ENCODE data around the gene PCDHGC5. TPM values are rescaled to one million over a fixed set of nuclear protein-coding genes. Genes with fewer than 3 reads are reported as not detected.

Gene PCDHGC5
- total and polyA plus RNA-seq, 2 donors (not counting 3 experiments of a cell fraction or from before 2014, with no cell fraction given), result 0.21 to 1.2 TPM

- Histone ChIP-seq H3K9ac (replicated peaks; ENCODE audit: extremely low read depth, insufficient read depth, low read length) (no peak overlapping the region), H3K36me3 (ENCODE audit: control insufficient read depth in 2 of 2, extremely low read depth in 1 of 2, insufficient read depth in 2 of 2, low read length in 2 of 2) (peaks cover 8 to 19% of the 10 kb centered on the region in 2 experiments), H3K4me3 (replicated peaks in 1 of 3; ENCODE audit: insufficient read depth in 1 of 3, low read depth in 1 of 3, low read length in 3 of 3) (no peak overlapping the region), H3K4me2 (ENCODE audit: insufficient read depth, low read length) (no peak overlapping the region), H3K4me1 (ENCODE audit: control insufficient read depth, extremely low read depth, insufficient read depth, low read length) (peaks cover 29% of the 10 kb centered on the region), H3K9me1 (replicated peaks; ENCODE audit: control insufficient read depth, extremely low read depth, insufficient read depth, low read length) (no peaks in the 10 kb centered on the region), H4K20me1 (replicated peaks; ENCODE audit: control insufficient read depth, extremely low read depth, insufficient read depth, low read length) (no peaks in the 10 kb centered on the region), H3K79me2 (ENCODE audit: control insufficient read depth, insufficient read depth, low read length) (no peaks in the 10 kb centered on the region), H2AFZ (ENCODE audit: low read depth, low read length) (no peak overlapping the region), H3K9me3 (replicated peaks; ENCODE audit: control insufficient read depth, insufficient read depth, low read length) (no peaks in the 10 kb centered on the region), H3K27ac (ENCODE audit: insufficient read depth, low read depth, low read length) (peak overlapping the region; percentile 22), H3K27me3 (ENCODE audit: control insufficient read depth in 2 of 2, insufficient read depth in 2 of 2, low read length in 2 of 2) (no peaks in the 10 kb centered on the region)
- BruUV-seq (replicated peaks), result no TSS peak
- dilution Hi-C loops (cut with MboI; ENCODE audit: extremely low pct_ligation_motif_present, low sequenced_read_pairs) (no loop called here), intact Hi-C loops (cut with micrococcal nuclease) (loop anchor here (1.0 to 5.0 kb wide), 6 partner anchors 36 to 187 kb away; partner anchors contain the start of genes PCDHGA11, PCDHGA12, PCDHGA2 and PCDHGB7)
- CTCF ChIA-PET, result interaction anchor here (0.7 to 10.9 kb wide), 29 partner anchors 10 to 180 kb away, joined by 3 to 308 read pairs (median 5); partner anchors contain the start of genes PCDHGA10, PCDHGA11, PCDHGA12 and PCDHGA3
- no peak for TF ChIP-seq EZH2 (IDR thresholded peaks at IDR 0.05; ENCODE audit: borderline replicate concordance, low read depth, low read length, severe bottlenecking)
- no peak for TF ChIP-seq GATA2 (IDR thresholded peaks at IDR 0.05; ENCODE audit: insufficient read depth, insufficient read length, low read depth, low read length)
- no peak for TF ChIP-seq POLR2A (IDR thresholded peaks at IDR 0.05; ENCODE audit: low read depth, low read length)
- TF ChIP-seq FOS (IDR thresholded peaks at IDR 0.05; ENCODE audit: borderline replicate concordance, insufficient read depth, low read length), result no peak
- no peak for TF ChIP-seq MYC (IDR thresholded peaks at IDR 0.05; ENCODE audit: low read depth, low read length)
- TF ChIP-seq POLR2AphosphoS5 (IDR thresholded peaks at IDR 0.05; ENCODE audit: insufficient read depth, low read depth, low read length), result no peak
- TF ChIP-seq CTCF (IDR thresholded peaks at IDR 0.05; ENCODE audit: extremely low read depth in 1 of 2, insufficient read depth in 1 of 2, low read depth in 1 of 2, low read length in 2 of 2), result no peak
- no peak for TF ChIP-seq JUN (IDR thresholded peaks at IDR 0.05; ENCODE audit: borderline replicate concordance, insufficient read depth, insufficient read length, low read depth)
- TF ChIP-seq MAX (IDR thresholded peaks at IDR 0.05; ENCODE audit: insufficient read depth, insufficient read length), result no peak
- POLR2A ChIA-PET, result no interaction called here
- no peak for FAIRE-seq
- no peak for DNase-seq (ENCODE audit: low read depth, low spot score)
Observed at GRCh38 chr5:141523991-141524390, 35.1 kb downstream of the PCDHGC5 start.
